Measurements from ENCODE around the gene DOC2A. TPM values are rescaled to one million over a fixed set of nuclear protein-coding genes. Genes with fewer than 3 reads are reported as not detected.

Gene DOC2A
- total RNA-seq, 1 donor from 2014 or later, result 3.2 TPM

DNA sequence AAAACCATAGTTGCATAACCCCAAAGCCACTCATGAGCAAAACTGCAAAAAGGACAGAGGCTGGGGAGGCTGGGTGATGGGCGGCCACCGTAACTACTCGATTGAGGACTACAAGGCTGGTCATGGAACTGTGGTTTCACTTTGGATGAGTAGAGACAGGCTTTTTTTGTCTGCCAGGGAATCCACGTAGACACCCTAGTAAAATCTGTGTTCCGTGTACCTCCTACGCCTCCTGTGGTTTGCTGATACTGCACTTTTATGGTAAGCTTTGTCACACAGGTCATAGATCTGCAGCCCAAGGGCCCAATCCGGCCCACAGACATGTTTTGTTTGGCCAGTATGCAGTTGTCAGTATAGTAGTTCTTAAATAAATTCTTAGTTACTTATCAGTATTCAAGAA lies 22.4 kb upstream of the DOC2A start:
- peak; percentile 56 for DNase-seq
- Mint-ChIP-seq H3K36me3 (ENCODE audit: low read depth) (no peaks in the 10 kb centered on the region), H3K4me3 (no peak overlapping the region), H3K27me3 (peaks cover 48% of the 10 kb centered on the region), H3K4me1 (peaks cover 10% of the 10 kb centered on the region), H3K9me3 (no peaks in the 10 kb centered on the region), H3K27ac (no peak overlapping the region)
- intact Hi-C loops (cut with micrococcal nuclease), result no loop called here

DNA sequence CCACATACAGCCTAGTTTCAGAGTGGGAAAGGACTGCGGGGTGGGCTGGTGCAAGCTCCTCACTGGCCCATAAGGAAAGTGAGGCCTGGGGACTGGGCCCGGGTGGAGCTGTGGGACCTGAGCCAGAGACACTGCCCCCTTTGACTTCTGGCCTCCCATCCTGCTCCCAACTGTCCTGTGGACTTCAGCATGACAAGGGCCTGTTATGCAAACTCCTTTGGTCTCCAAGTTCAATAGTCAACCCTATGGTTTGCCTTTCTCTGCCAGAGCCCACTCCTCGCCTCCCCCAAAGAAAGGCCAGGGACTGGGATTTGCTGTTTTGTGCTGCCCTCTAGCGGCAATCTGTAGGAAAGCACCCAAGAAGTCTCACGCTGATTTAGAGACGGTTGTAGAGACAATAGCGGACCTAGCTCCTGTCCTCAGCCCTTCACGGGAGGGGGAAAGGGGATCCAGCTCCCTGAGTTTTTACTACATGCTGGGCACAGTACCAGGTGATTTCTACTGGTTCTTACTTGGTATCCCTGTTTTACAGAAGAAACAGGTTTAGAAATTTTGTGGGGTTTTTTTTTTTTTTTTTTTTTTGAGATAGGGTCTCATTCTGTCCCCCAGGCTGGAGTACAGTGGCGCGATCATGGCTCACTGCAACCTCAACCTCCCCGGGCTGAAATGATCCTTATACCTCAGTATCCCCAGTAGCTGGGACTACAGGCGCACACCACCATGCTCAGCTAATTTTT lies 21.4 kb upstream of the DOC2A start:
- peak; percentile 90 for DNase-seq
- H3K27ac Mint-ChIP-seq, result peak overlapping the region; percentile 51
- peaks cover 10% of the 10 kb centered on the region for H3K4me1 Mint-ChIP-seq
- H3K9me3 Mint-ChIP-seq, result no peaks in the 10 kb centered on the region
- no peaks in the 10 kb centered on the region for H3K36me3 Mint-ChIP-seq (ENCODE audit: low read depth)
- intact Hi-C loops (cut with micrococcal nuclease), result no loop called here
- H3K27me3 Mint-ChIP-seq, result peaks cover 51% of the 10 kb centered on the region
- H3K4me3 Mint-ChIP-seq, result no peak overlapping the region

- Mint-ChIP-seq H3K27me3 (peaks cover 56% of the 10 kb centered on the region), H3K9me3 (no peaks in the 10 kb centered on the region), H3K27ac (no peak overlapping the region), H3K36me3 (ENCODE audit: low read depth) (no peaks in the 10 kb centered on the region), H3K4me3 (no peak overlapping the region), H3K4me1 (peaks cover 10% of the 10 kb centered on the region)
- intact Hi-C loops (cut with micrococcal nuclease), result no loop called here
- peak; percentile 57 for DNase-seq
Observed at GRCh38 chr16:30031477-30031918, 20.7 kb upstream of the DOC2A start.

DNA sequence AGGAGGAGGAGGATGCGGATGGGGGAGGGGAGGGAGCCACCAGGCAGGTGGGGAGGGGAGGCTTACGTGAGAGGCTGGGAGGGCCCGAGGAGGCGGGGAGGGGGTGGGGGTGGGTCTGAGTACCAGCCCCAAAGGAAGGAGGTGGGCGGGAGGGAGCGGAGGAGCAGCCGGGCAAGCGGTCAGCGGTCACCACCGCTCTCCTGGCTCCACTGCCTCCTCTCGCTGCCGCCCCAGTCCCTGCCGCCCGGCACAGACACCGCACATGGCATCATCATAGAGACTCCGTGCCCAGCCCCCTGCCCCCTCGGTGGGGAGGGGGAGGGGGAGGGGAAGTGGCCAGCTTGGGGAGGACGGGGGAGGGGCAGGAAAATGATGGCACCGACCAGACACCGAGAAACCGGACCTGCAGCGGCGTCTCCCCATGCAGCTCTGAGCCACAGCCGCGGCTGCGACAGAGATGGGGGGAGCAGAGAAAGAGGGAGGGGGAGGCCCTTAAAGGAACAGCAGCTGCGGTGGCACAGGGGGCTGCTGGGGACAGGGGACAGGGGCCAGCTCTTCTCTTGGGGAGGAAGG lies 20.1 kb upstream of the DOC2A start, which contains the start of gene TLCD3B:
Gene TLCD3B (minus strand): TSS at position 431 of the 573 bp plus-strand sequence. CDS start 744 bp downstream, outside the sequence.
- H3K4me3 Mint-ChIP-seq, result peak within 1 kb of the TSS; percentile 30
- H3K27ac Mint-ChIP-seq, result no peak within 1 kb of the TSS
- peak; percentile 56 for DNase-seq
- no peaks in the 10 kb centered on the region for H3K36me3 Mint-ChIP-seq (ENCODE audit: low read depth)
- H3K4me1 Mint-ChIP-seq, result peaks cover 10% of the 10 kb centered on the region
- H3K27me3 Mint-ChIP-seq, result peaks cover 55% of the 10 kb centered on the region
- H3K9me3 Mint-ChIP-seq, result no peaks in the 10 kb centered on the region
- intact Hi-C loops (cut with micrococcal nuclease), result no loop called here

GRCh38 chr16:30030011-30030685 lies 19.3 kb upstream of the DOC2A start:
- H3K27me3 Mint-ChIP-seq, result peaks cover 52% of the 10 kb centered on the region
- no peak overlapping the region for H3K27ac Mint-ChIP-seq
- DNase-seq, result no peak
- no peaks in the 10 kb centered on the region for H3K36me3 Mint-ChIP-seq (ENCODE audit: low read depth)
- peak overlapping the region; percentile 30 for H3K4me3 Mint-ChIP-seq
- intact Hi-C loops (cut with micrococcal nuclease), result no loop called here
- no peaks in the 10 kb centered on the region for H3K9me3 Mint-ChIP-seq
- peaks cover 8% of the 10 kb centered on the region for H3K4me1 Mint-ChIP-seq

- no peaks in the 10 kb centered on the region for H3K36me3 Mint-ChIP-seq (ENCODE audit: low read depth)
- DNase-seq, result peak; percentile 80
Observed at GRCh38 chr16:30028438-30029076, 17.7 kb upstream of the DOC2A start.

GRCh38 chr16:30027588-30028437 lies 17.0 kb upstream of the DOC2A start:
- no peaks in the 10 kb centered on the region for H3K9me3 Mint-ChIP-seq
- intact Hi-C loops (cut with micrococcal nuclease), result loop anchor here (10.0 kb wide), 1 partner anchor 163 kb away; the partner anchor contains the start of gene CDIPT
- peaks cover 49% of the 10 kb centered on the region for H3K27me3 Mint-ChIP-seq
- peak; percentile 53 for DNase-seq
- no peak overlapping the region for H3K27ac Mint-ChIP-seq
- H3K36me3 Mint-ChIP-seq (ENCODE audit: low read depth), result no peaks in the 10 kb centered on the region
- peaks cover 6% of the 10 kb centered on the region for H3K4me1 Mint-ChIP-seq
- no peak overlapping the region for H3K4me3 Mint-ChIP-seq

More at GRCh38 chr16:30028438-30029076, 17.7 kb upstream of the DOC2A start:
- no peak overlapping the region for H3K4me3 Mint-ChIP-seq
- no peak overlapping the region for H3K27ac Mint-ChIP-seq
- H3K27me3 Mint-ChIP-seq, result peaks cover 49% of the 10 kb centered on the region
- intact Hi-C loops (cut with micrococcal nuclease), result loop anchor here (10.0 kb wide), 1 partner anchor 164 kb away; the partner anchor contains the start of gene CDIPT
- H3K4me1 Mint-ChIP-seq, result peaks cover 6% of the 10 kb centered on the region
- H3K9me3 Mint-ChIP-seq, result no peaks in the 10 kb centered on the region

DNA sequence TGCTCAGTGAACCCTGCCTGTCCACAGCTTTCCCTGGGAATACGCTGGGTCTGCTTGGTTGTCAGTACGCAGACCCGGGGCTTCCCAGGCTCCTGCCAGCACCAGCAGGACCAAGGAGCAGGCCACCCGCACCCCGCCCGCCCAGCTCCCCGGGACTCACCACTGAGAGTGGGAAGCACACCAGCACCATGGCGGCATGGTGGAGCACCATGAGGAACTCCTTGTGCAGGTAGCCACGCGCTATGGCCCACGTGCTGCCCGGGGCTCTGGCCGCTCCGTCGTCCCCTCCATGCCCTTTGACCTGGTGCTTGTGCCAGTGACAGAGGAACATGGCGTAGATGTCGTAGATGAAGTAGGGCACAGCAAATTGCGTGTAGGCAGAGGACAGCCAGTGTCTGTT lies 15.6 kb upstream of the DOC2A start:
- no peak for DNase-seq
- H3K27ac Mint-ChIP-seq, result no peak overlapping the region
- no peak overlapping the region for H3K4me3 Mint-ChIP-seq
- H3K36me3 Mint-ChIP-seq (ENCODE audit: low read depth), result no peaks in the 10 kb centered on the region
- H3K4me1 Mint-ChIP-seq, result peaks cover 2% of the 10 kb centered on the region
- peaks cover 41% of the 10 kb centered on the region for H3K27me3 Mint-ChIP-seq
- no peaks in the 10 kb centered on the region for H3K9me3 Mint-ChIP-seq
- intact Hi-C loops (cut with micrococcal nuclease), result loop anchor here (10.0 kb wide), 1 partner anchor 162 kb away; the partner anchor contains the start of gene CDIPT

DNA sequence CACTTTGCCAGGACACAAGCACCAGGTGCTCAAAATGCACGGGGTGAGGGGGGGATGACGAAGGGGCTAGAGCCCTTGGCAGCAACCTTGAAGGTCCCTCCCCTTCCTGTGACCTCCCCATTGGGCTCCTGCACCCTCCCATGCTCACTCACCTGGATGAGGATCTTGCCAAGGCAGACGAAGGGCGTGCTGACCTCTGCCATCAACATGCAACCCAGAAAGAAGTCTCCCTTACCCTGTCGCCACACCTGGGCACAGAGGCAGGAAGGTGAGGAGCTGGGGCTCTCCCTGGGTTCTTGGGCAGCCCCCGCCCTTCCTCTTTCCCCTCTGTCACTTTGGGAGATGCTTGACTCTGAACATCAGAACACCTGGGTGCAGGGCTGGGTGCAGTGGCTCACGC lies 14.7 kb upstream of the DOC2A start:
- DNase-seq, result no peak
- H3K4me3 Mint-ChIP-seq, result no peak overlapping the region
- intact Hi-C loops (cut with micrococcal nuclease), result loop anchor here (10.0 kb wide), 1 partner anchor 161 kb away; the partner anchor contains the start of gene CDIPT
- peaks cover 6% of the 10 kb centered on the region for H3K4me1 Mint-ChIP-seq
- H3K9me3 Mint-ChIP-seq, result no peaks in the 10 kb centered on the region
- no peaks in the 10 kb centered on the region for H3K36me3 Mint-ChIP-seq (ENCODE audit: low read depth)
- peaks cover 44% of the 10 kb centered on the region for H3K27me3 Mint-ChIP-seq
- H3K27ac Mint-ChIP-seq, result no peak overlapping the region

DNA sequence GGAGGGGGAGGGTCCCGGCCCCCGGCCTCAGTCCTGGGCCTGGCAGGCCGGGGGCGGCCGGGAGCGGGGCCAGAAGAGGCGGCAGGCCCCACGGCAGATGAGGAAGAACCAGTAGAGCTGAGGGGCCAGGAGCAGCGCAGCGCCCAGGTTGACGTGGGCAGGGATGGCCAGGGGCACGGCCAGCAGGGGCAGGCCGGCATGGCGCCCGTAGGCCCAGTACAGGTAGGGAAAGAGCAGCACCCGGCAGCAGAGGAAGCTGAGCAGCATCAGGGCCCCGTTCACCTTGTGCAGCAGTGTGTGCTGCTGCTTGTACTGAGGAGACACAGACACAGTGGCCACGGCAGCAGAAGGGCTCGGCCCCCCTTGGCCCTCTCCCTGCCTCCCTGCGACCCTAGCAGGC lies 14.3 kb upstream of the DOC2A start:
- peaks cover 44% of the 10 kb centered on the region for H3K27me3 Mint-ChIP-seq
- intact Hi-C loops (cut with micrococcal nuclease), result loop anchor here (10.0 kb wide), 1 partner anchor 160 kb away; the partner anchor contains the start of gene CDIPT
- H3K4me3 Mint-ChIP-seq, result no peak overlapping the region
- H3K27ac Mint-ChIP-seq, result no peak overlapping the region
- no peaks in the 10 kb centered on the region for H3K36me3 Mint-ChIP-seq (ENCODE audit: low read depth)
- no peaks in the 10 kb centered on the region for H3K9me3 Mint-ChIP-seq
- peaks cover 4% of the 10 kb centered on the region for H3K4me1 Mint-ChIP-seq
- DNase-seq, result no peak

DNA sequence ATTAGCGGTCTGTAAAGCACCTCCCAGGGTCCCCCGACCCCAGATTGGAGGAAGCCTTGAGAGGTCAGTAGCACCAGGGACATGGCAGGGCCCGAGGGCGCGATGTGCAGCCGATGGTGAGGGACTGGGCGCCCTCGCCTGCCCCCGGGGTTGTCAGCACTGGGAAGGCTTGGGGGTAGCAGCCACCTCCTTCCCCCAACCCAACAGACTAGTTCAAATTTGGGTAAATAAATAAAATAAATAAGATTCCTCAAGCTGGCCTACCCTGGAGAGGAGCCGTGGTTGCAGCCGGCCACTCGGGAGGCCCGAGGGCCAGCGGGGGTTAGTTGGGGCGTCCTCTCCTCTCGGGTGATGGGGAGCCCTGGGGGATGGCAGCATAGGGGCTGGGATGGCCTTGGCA lies 13.6 kb upstream of the DOC2A start:
- Mint-ChIP-seq H3K9me3 (no peaks in the 10 kb centered on the region), H3K36me3 (ENCODE audit: low read depth) (no peaks in the 10 kb centered on the region), H3K4me1 (peaks cover 4% of the 10 kb centered on the region), H3K27me3 (peaks cover 37% of the 10 kb centered on the region), H3K27ac (no peak overlapping the region), H3K4me3 (no peak overlapping the region)
- no peak for DNase-seq
- intact Hi-C loops (cut with micrococcal nuclease), result loop anchor here (10.0 kb wide), 1 partner anchor 160 kb away; the partner anchor contains the start of gene CDIPT

- Mint-ChIP-seq H3K27me3 (peaks cover 34% of the 10 kb centered on the region), H3K36me3 (ENCODE audit: low read depth) (no peaks in the 10 kb centered on the region), H3K4me1 (peaks cover 6% of the 10 kb centered on the region), H3K9me3 (no peaks in the 10 kb centered on the region), H3K4me3 (no peak overlapping the region), H3K27ac (no peak overlapping the region)
- intact Hi-C loops (cut with micrococcal nuclease), result loop anchor here (10.0 kb wide), 1 partner anchor 159 kb away; the partner anchor contains the start of gene CDIPT
- DNase-seq, result no peak
Observed at GRCh38 chr16:30023586-30023985, 12.8 kb upstream of the DOC2A start.
